Measurements from ENCODE around the gene TMEM79.

Gene TMEM79

GRCh38 chr1:156248323-156248683 is 35.8 kb upstream of the TMEM79 start:
- no peak for TF ChIP-seq CTCF (conservative IDR thresholded peaks at IDR 0.05; ENCODE audit: low read depth)
- DNase-seq (ENCODE audit: low spot score): no peak
- CTCF ChIA-PET: no interaction called here
- POLR2A ChIA-PET (ENCODE audit: low non-redundant PET): interaction anchor here (0.7 kb wide), 1 partner anchor 21 kb away, joined by 6 read pairs; no protein-coding TSS in a partner anchor
- peak overlapping the region; percentile 82 for H3K27ac ChIP-seq

GRCh38 chr1:156249593-156249992 is 34.5 kb upstream of the TMEM79 start:
- no peak for TF ChIP-seq CTCF (conservative IDR thresholded peaks at IDR 0.05; ENCODE audit: low read depth)
- ChIA-PET POLR2A (ENCODE audit: low non-redundant PET) (no interaction called here), CTCF (no interaction called here)
- H3K27ac ChIP-seq: peak overlapping the region; percentile 82
- no peak for DNase-seq (ENCODE audit: low spot score)

GRCh38 chr1:156251527-156251926 is 32.6 kb upstream of the TMEM79 start:
- no peak for DNase-seq (ENCODE audit: low spot score)
- CTCF ChIA-PET: no interaction called here
- no peak for TF ChIP-seq CTCF (conservative IDR thresholded peaks at IDR 0.05; ENCODE audit: low read depth)
- POLR2A ChIA-PET (ENCODE audit: low non-redundant PET): interaction anchor here (0.6 kb wide), 1 partner anchor 10 kb away, joined by 4 read pairs; no protein-coding TSS in a partner anchor
- peak overlapping the region; percentile 82 for H3K27ac ChIP-seq

- H3K27ac ChIP-seq: peak overlapping the region; percentile 82
- ChIA-PET POLR2A (ENCODE audit: low non-redundant PET) (no interaction called here), CTCF (no interaction called here)
- no peak for TF ChIP-seq CTCF (conservative IDR thresholded peaks at IDR 0.05; ENCODE audit: low read depth)
- no peak for DNase-seq (ENCODE audit: low spot score)
Observed at GRCh38 chr1:156253634-156254033, 30.5 kb upstream of the TMEM79 start.

- peak overlapping the region; percentile 97 for H3K27ac ChIP-seq
- POLR2A ChIA-PET (ENCODE audit: low non-redundant PET): no interaction called here
- CTCF ChIA-PET: no interaction called here
- no peak for TF ChIP-seq CTCF (conservative IDR thresholded peaks at IDR 0.05; ENCODE audit: low read depth)
- no peak for DNase-seq (ENCODE audit: low spot score)
Observed at GRCh38 chr1:156257711-156258110, 26.4 kb upstream of the TMEM79 start.

GRCh38 chr1:156258859-156259258 is 25.3 kb upstream of the TMEM79 start:
- peak; percentile 79 for DNase-seq (ENCODE audit: low spot score)
- CTCF ChIA-PET: interaction anchor here (0.7 kb wide), 1 partner anchor 194 kb away, joined by 3 read pairs; no protein-coding TSS in a partner anchor
- POLR2A ChIA-PET (ENCODE audit: low non-redundant PET): no interaction called here
- no peak for TF ChIP-seq CTCF (conservative IDR thresholded peaks at IDR 0.05; ENCODE audit: low read depth)
- H3K27ac ChIP-seq: peak overlapping the region; percentile 97

- DNase-seq (ENCODE audit: low spot score): no peak
- H3K27ac ChIP-seq: peak overlapping the region; percentile 97
- ChIA-PET POLR2A (ENCODE audit: low non-redundant PET) (no interaction called here), CTCF (interaction anchor here (0.6 kb wide), 2 partner anchors 99 to 226 kb away, joined by 5 read pairs; no protein-coding TSS in a partner anchor)
- TF ChIP-seq CTCF (conservative IDR thresholded peaks at IDR 0.05; ENCODE audit: low read depth): no peak
Observed at GRCh38 chr1:156259805-156260204, 24.3 kb upstream of the TMEM79 start.
